CD4-positive, alpha-beta T cell (primary cell): ENCODE results near the gene SEPHS1. TPM values are rescaled to one million over a fixed set of nuclear protein-coding genes. Genes with fewer than 3 reads are reported as not detected.

ENCODE experiments used
- ATAC-seq: fragments of 200-7000 bp; cut with Tn5 transposase; one replicate; pipeline ENCODE4 v1.10.0; 2022; ENCODE audit warnings: mild to moderate bottlenecking; ENCODE audit not compliant: poor library complexity
- CTCF ChIA-PET: fragments of 350-600 bp; sonication (Branson Sonifier 250); formaldehyde crosslinking; loops from one replicate; lab custom pipeline; 2021; ENCODE audit warnings: antibody characterized with exemption, inconsistent platforms; lab: Charles Lee
- POLR2A ChIA-PET: fragments of 350-600 bp; sonication (Branson Sonifier 250); formaldehyde crosslinking; loops from one replicate; lab custom pipeline; 2021; ENCODE audit warnings: antibody characterized with exemption, inconsistent platforms; lab: Charles Lee
- DNase-seq, 14 experiments: peaks; one replicate each; pipeline ENCODE4 v3.0.0-alpha.2; 2013 to 2020; ENCODE audit warnings: mixed read lengths in 2 of 14
- H3K27ac ChIP-seq, 2 donors: one replicate each; pipeline versions ENCODE4 v1.5.1 to v1.7.0; 2013; ENCODE audit warnings: low read length in 2 of 2, low read depth in 1 of 2, mild to moderate bottlenecking in 1 of 2
- H3K27me3 ChIP-seq, 2 experiments: 1 replicate in 1 of 2; 2 replicates in 1 of 2; pipeline versions ENCODE4 v1.6.1 to v1.7.0; 2013; ENCODE audit warnings: low read length in 2 of 2, control low read depth in 1 of 2, mild to moderate bottlenecking in 1 of 2, moderate library complexity in 1 of 2; ENCODE audit not compliant: insufficient read depth in 2 of 2, control insufficient read depth in 1 of 2
- H3K36me3 ChIP-seq: one replicate; pipeline ENCODE4 v1.6.1; 2013; ENCODE audit warnings: low read length, control low read depth; ENCODE audit not compliant: insufficient read depth
- H3K4me1 ChIP-seq: one replicate; pipeline ENCODE4 v1.6.1; 2013; ENCODE audit warnings: low read length, control low read depth; ENCODE audit not compliant: insufficient read depth
- H3K4me3 ChIP-seq: one replicate; pipeline ENCODE4 v1.5.1; 2013; ENCODE audit warnings: mild to moderate bottlenecking, low read length, moderate library complexity
- H3K9me3 ChIP-seq, 2 experiments: 1 replicate in 1 of 2; 2 replicates in 1 of 2; pipeline versions ENCODE4 v1.6.1 to v1.7.0; 2013; ENCODE audit warnings: low read length in 2 of 2, mild to moderate bottlenecking in 2 of 2, control low read depth in 1 of 2, moderate library complexity in 1 of 2; ENCODE audit not compliant: control insufficient read depth in 1 of 2, insufficient read depth in 1 of 2
- H3K27ac Mint-ChIP-seq: one replicate; pipeline ENCODE4 v1.8.0; 2020; ENCODE audit warnings: mixed read lengths
- H3K27me3 Mint-ChIP-seq: one replicate; pipeline ENCODE4 v1.8.0; 2021; ENCODE audit warnings: mixed read lengths
- H3K36me3 Mint-ChIP-seq: one replicate; pipeline ENCODE4 v1.8.0; 2021; ENCODE audit warnings: low read depth, mixed read lengths
- H3K4me1 Mint-ChIP-seq: one replicate; pipeline ENCODE4 v1.8.0; 2021; ENCODE audit warnings: low read depth, mixed read lengths
- H3K4me3 Mint-ChIP-seq: one replicate; pipeline ENCODE4 v1.8.0; 2020; ENCODE audit warnings: mild to moderate bottlenecking, mixed read lengths
- H3K9me3 Mint-ChIP-seq: one replicate; pipeline ENCODE4 v1.8.0; 2020; ENCODE audit warnings: mixed read lengths
- intact Hi-C, 2 experiments: fragments of 100-400 bp; cut with DNase I in 1 of 2; cut with micrococcal nuclease in 1 of 2; formaldehyde crosslinking; loops; one replicate each; pipeline versions ENCODE4 v1.15.1 to v1.9.0; 2023 to 2025; cut with DNase I, micrococcal nuclease
- total RNA-seq, 174 experiments: library from RNA in 2 of 174; stranded (reverse) in 2 of 174; gene quantifications; one replicate each; pipeline ENCODE4 v1.2.3 and lab custom pipeline; 2021 to 2026
- TF ChIP-seq, protein P1 (sequence below): fragments of 200-600 bp; IDR thresholded peaks from one replicate; pipeline ENCODE4 v1.8.0; 2022; ENCODE audit warnings: antibody characterized with exemption, mild to moderate bottlenecking

The SEPHS1 gene
- total RNA-seq, 2 experiments from 2014 or later, result 13.1 to 17.9 TPM

DNA sequence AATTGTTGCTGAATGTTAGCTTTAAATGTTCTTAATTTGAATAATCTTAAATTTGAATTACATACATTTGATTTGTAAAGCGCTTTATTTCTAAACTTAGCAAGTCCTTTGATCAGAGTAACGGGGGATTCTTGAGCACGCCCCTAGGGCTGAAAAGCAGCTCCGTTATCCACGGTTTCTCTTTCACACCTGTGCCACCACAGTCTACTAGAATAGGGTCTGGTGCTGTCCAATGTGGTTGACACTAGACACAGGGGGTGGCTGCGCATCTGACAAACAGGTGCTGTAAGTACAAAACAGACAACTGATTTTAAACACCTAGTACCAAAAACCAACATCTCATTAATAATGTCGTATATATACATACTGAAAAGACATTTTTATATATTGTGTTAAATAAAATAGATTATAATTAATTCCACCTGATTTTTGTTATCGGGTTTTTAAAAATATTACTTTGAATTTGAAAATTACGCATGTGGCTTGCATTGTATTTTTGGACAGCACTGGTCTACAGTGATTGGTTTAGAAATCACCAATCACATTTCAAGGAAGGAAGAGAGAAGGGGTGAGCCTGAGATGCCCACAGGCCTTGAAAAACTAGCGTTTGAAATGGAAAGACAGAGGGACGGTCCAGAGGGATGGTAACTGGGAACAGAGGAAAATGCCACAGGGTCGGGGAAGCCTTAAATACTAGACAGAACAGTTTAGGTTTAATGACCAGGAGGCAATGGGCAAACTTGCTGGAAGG, 7.3 kb downstream of the SEPHS1 start:
- H3K9me3 ChIP-seq, result no peaks in the 10 kb centered on the region
- DNase-seq (peak in 5 of 14 experiments; percentile 4 to 58 (median 49)), ATAC-seq (peak; percentile 85)
- TF ChIP-seq, protein P1, sequence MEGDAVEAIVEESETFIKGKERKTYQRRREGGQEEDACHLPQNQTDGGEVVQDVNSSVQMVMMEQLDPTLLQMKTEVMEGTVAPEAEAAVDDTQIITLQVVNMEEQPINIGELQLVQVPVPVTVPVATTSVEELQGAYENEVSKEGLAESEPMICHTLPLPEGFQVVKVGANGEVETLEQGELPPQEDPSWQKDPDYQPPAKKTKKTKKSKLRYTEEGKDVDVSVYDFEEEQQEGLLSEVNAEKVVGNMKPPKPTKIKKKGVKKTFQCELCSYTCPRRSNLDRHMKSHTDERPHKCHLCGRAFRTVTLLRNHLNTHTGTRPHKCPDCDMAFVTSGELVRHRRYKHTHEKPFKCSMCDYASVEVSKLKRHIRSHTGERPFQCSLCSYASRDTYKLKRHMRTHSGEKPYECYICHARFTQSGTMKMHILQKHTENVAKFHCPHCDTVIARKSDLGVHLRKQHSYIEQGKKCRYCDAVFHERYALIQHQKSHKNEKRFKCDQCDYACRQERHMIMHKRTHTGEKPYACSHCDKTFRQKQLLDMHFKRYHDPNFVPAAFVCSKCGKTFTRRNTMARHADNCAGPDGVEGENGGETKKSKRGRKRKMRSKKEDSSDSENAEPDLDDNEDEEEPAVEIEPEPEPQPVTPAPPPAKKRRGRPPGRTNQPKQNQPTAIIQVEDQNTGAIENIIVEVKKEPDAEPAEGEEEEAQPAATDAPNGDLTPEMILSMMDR, result no peak
- no peak overlapping the region for H3K27ac ChIP-seq
- Mint-ChIP-seq H3K9me3 (no peaks in the 10 kb centered on the region), H3K4me1 (peaks cover 67% of the 10 kb centered on the region), H3K27ac (peak overlapping the region; percentile 92), H3K36me3 (peaks cover 53% of the 10 kb centered on the region), H3K4me3 (peak overlapping the region; percentile 86), H3K27me3 (no peaks in the 10 kb centered on the region)
- CTCF ChIA-PET, result interaction anchor here (1.1 to 2.5 kb wide), 3 partner anchors 10 to 39 kb away, joined by 3 to 9 read pairs (median 5); no protein-coding TSS in a partner anchor
- no peaks in the 10 kb centered on the region for H3K27me3 ChIP-seq
- POLR2A ChIA-PET, result interaction anchor here (0.8 to 4.1 kb wide), 4 partner anchors 8 to 41 kb away, joined by 3 to 27 read pairs (median 8); partner anchors contain the start of gene PHYH
- H3K4me3 ChIP-seq, result peak overlapping the region; percentile 13
- peaks cover 11% of the 10 kb centered on the region for H3K4me1 ChIP-seq
- H3K36me3 ChIP-seq, result peaks cover 22% of the 10 kb centered on the region
- intact Hi-C loops, result loop anchor here in 1 of 2 experiments (10.0 kb wide), 2 partner anchors 1146 to 1824 kb away; partner anchors contain the start of genes CDC123, NMT2 and NUDT5

GRCh38 chr10:13340068-13340467, 8.0 kb downstream of the SEPHS1 start:
- no peaks in the 10 kb centered on the region for H3K27me3 ChIP-seq

DNA sequence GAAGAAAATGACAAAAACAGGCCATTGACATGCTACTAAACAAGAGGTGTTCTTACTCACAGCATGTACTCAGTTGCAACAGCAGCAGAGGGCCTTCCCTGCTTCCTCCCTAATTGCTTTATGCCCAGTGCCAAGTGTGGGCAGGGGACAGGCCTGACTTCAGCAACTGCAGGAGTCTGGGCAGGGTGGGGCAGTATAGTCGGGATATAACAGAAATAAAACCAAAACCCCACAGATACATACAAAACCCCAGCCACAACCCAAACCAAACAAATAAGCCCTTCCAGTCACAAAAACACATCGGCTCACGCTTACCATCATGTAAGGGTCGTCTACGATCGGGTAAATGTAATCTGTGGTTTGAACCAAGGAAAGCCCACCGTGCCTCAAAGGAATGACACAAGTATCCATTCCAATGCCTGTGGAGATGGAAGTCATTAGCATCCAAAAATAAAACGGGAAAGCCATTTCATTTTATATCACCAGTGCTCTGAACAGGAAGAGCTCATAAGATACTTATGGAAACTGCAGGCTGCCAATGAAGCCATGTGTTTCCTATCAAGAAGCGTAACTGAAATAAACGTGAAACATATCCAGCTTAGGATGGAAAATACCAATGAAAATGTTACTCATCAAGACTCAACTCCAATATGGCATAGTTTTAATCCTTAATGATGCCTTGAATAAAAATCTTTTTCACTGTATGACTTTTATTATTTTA, 9.5 kb downstream of the SEPHS1 start:
- TF ChIP-seq, protein P1, result no peak
- Histone ChIP-seq H3K27me3 (no peaks in the 10 kb centered on the region), H3K27ac (no peak overlapping the region), H3K36me3 (peaks cover 31% of the 10 kb centered on the region), H3K9me3 (no peaks in the 10 kb centered on the region), H3K4me1 (peaks cover 11% of the 10 kb centered on the region), H3K4me3 (no peak overlapping the region)
- intact Hi-C loops, result no loop called here
- H3K9me3 Mint-ChIP-seq, result no peaks in the 10 kb centered on the region
- H3K27ac Mint-ChIP-seq, result peak overlapping the region; percentile 17
- no peaks in the 10 kb centered on the region for H3K27me3 Mint-ChIP-seq
- ATAC-seq, result no peak
- peaks cover 65% of the 10 kb centered on the region for H3K36me3 Mint-ChIP-seq
- CTCF ChIA-PET, result no interaction called here
- no peak for DNase-seq
- H3K4me3 Mint-ChIP-seq, result no peak overlapping the region
- POLR2A ChIA-PET, result no interaction called here
- peaks cover 49% of the 10 kb centered on the region for H3K4me1 Mint-ChIP-seq

More at GRCh38 chr10:13340068-13340467, 8.0 kb downstream of the SEPHS1 start:
- peak overlapping the region; percentile 13 for H3K4me3 ChIP-seq
- Mint-ChIP-seq H3K36me3 (peaks cover 57% of the 10 kb centered on the region), H3K9me3 (no peaks in the 10 kb centered on the region), H3K4me1 (peaks cover 60% of the 10 kb centered on the region), H3K27ac (peak overlapping the region; percentile 92), H3K4me3 (peak overlapping the region; percentile 86), H3K27me3 (no peaks in the 10 kb centered on the region)
- ChIA-PET CTCF (interaction anchor here (1.1 to 1.7 kb wide), 2 partner anchors 11 to 38 kb away, joined by 3 to 5 read pairs; no protein-coding TSS in a partner anchor), POLR2A (interaction anchor here (0.8 to 4.1 kb wide), 4 partner anchors 9 to 40 kb away, joined by 3 to 27 read pairs (median 8); partner anchors contain the start of gene PHYH)
- H3K4me1 ChIP-seq, result peaks cover 11% of the 10 kb centered on the region
- intact Hi-C loops, result loop anchor here in 1 of 2 experiments (10.0 kb wide), 2 partner anchors 1145 to 1825 kb away; partner anchors contain the start of genes CDC123, NMT2 and NUDT5
- H3K9me3 ChIP-seq, result no peaks in the 10 kb centered on the region
- ATAC-seq (peak; percentile 50), DNase-seq (no peak)
- H3K27ac ChIP-seq, result no peak overlapping the region
- TF ChIP-seq, protein P1, result no peak
- H3K36me3 ChIP-seq, result peaks cover 23% of the 10 kb centered on the region
